ENCODE measurements around the gene GRID1. TPM values are rescaled to one million over a fixed set of nuclear protein-coding genes. Genes with fewer than 3 reads are reported as not detected.

Gene GRID1
- total RNA-seq, 1 donor from 2014 or later, result 0.75 TPM

- Histone ChIP-seq H3K27ac (ENCODE audit: low read depth, low read length) (no peak overlapping the region), H3K9me3 (ENCODE audit: insufficient read depth, low read depth, low read length) (peaks cover 5% of the 10 kb centered on the region), H3K79me2 (ENCODE audit: insufficient read depth, low read length) (no peaks in the 10 kb centered on the region), H3K4me3 (ENCODE audit: insufficient read depth, low read depth, low read length) (no peak overlapping the region), H3K36me3 (ENCODE audit: insufficient read depth, low read length) (no peaks in the 10 kb centered on the region), H2AFZ (ENCODE audit: low read depth, low read length) (no peak overlapping the region), H3K27me3 (ENCODE audit: insufficient read depth, low read length) (no peaks in the 10 kb centered on the region), H3K4me2 (ENCODE audit: low read length) (no peak overlapping the region), H3K4me1 (ENCODE audit: insufficient read depth, low read length) (no peaks in the 10 kb centered on the region), H4K20me1 (ENCODE audit: insufficient read depth, low read length) (no peaks in the 10 kb centered on the region), H3K9ac (ENCODE audit: low read length) (no peak overlapping the region)
- Mint-ChIP-seq H3K27me3 (ENCODE audit: low read depth, unreplicated experiment) (no peaks in the 10 kb centered on the region), H3K4me1 (ENCODE audit: low read depth, unreplicated experiment) (no peaks in the 10 kb centered on the region), H3K27ac (ENCODE audit: unreplicated experiment) (no peak overlapping the region), H3K9me3 (ENCODE audit: unreplicated experiment) (peaks cover 2% of the 10 kb centered on the region), H3K36me3 (ENCODE audit: low read depth, unreplicated experiment) (no peaks in the 10 kb centered on the region), H3K4me3 (ENCODE audit: unreplicated experiment) (no peak overlapping the region)
- no peak for FAIRE-seq
- DNase-seq (ENCODE audit: low read depth), result no peak
- TF ChIP-seq, protein P1, sequence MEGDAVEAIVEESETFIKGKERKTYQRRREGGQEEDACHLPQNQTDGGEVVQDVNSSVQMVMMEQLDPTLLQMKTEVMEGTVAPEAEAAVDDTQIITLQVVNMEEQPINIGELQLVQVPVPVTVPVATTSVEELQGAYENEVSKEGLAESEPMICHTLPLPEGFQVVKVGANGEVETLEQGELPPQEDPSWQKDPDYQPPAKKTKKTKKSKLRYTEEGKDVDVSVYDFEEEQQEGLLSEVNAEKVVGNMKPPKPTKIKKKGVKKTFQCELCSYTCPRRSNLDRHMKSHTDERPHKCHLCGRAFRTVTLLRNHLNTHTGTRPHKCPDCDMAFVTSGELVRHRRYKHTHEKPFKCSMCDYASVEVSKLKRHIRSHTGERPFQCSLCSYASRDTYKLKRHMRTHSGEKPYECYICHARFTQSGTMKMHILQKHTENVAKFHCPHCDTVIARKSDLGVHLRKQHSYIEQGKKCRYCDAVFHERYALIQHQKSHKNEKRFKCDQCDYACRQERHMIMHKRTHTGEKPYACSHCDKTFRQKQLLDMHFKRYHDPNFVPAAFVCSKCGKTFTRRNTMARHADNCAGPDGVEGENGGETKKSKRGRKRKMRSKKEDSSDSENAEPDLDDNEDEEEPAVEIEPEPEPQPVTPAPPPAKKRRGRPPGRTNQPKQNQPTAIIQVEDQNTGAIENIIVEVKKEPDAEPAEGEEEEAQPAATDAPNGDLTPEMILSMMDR (IDR thresholded peaks at IDR 0.05; ENCODE audit: insufficient read depth, low read depth, low read length), result no peak
- no peak for TF ChIP-seq EZH2 (IDR thresholded peaks at IDR 0.05; ENCODE audit: insufficient read depth, low read length)
These were observed 642.4 kb downstream of the GRID1 start for GRCh38 chr10:85724215-85724614.

- TF ChIP-seq, protein P1 (IDR thresholded peaks at IDR 0.05; ENCODE audit: insufficient read depth, low read depth, low read length), result no peak
- no peak for TF ChIP-seq EZH2 (IDR thresholded peaks at IDR 0.05; ENCODE audit: insufficient read depth, low read length)
- no peak overlapping the region for H3K4me2 ChIP-seq (ENCODE audit: low read length)
- peaks cover 2% of the 10 kb centered on the region for H3K9me3 Mint-ChIP-seq (ENCODE audit: unreplicated experiment)
- no peaks in the 10 kb centered on the region for H3K36me3 Mint-ChIP-seq (ENCODE audit: low read depth, unreplicated experiment)
- H3K27me3 Mint-ChIP-seq (ENCODE audit: low read depth, unreplicated experiment), result no peaks in the 10 kb centered on the region
- H3K36me3 ChIP-seq (ENCODE audit: insufficient read depth, low read length), result no peaks in the 10 kb centered on the region
- no peaks in the 10 kb centered on the region for H4K20me1 ChIP-seq (ENCODE audit: insufficient read depth, low read length)
- no peaks in the 10 kb centered on the region for H3K9me3 ChIP-seq (ENCODE audit: insufficient read depth, low read depth, low read length)
- no peaks in the 10 kb centered on the region for H3K27me3 ChIP-seq (ENCODE audit: insufficient read depth, low read length)
- no peak overlapping the region for H2AFZ ChIP-seq (ENCODE audit: low read depth, low read length)
- no peaks in the 10 kb centered on the region for H3K4me1 Mint-ChIP-seq (ENCODE audit: low read depth, unreplicated experiment)
- no peak overlapping the region for H3K4me3 Mint-ChIP-seq (ENCODE audit: unreplicated experiment)
- H3K27ac Mint-ChIP-seq (ENCODE audit: unreplicated experiment), result no peak overlapping the region
- no peak for DNase-seq (ENCODE audit: low read depth)
- H3K79me2 ChIP-seq (ENCODE audit: insufficient read depth, low read length), result no peaks in the 10 kb centered on the region
- no peaks in the 10 kb centered on the region for H3K4me1 ChIP-seq (ENCODE audit: insufficient read depth, low read length)
- no peak overlapping the region for H3K27ac ChIP-seq (ENCODE audit: low read depth, low read length)
- FAIRE-seq, result no peak
- no peak overlapping the region for H3K4me3 ChIP-seq (ENCODE audit: insufficient read depth, low read depth, low read length)
- no peak overlapping the region for H3K9ac ChIP-seq (ENCODE audit: low read length)
These were observed 645.5 kb downstream of the GRID1 start for GRCh38 chr10:85720931-85721590.

- no peaks in the 10 kb centered on the region for H3K4me1 Mint-ChIP-seq (ENCODE audit: low read depth, unreplicated experiment)
- H3K4me2 ChIP-seq (ENCODE audit: low read length), result no peak overlapping the region
- no peak for FAIRE-seq
These were observed 647.2 kb downstream of the GRID1 start for GRCh38 chr10:85719408-85719807.

More at GRCh38 chr10:85719408-85719807, 647.2 kb downstream of the GRID1 start:
- Histone ChIP-seq H3K27me3 (ENCODE audit: insufficient read depth, low read length) (no peaks in the 10 kb centered on the region), H3K36me3 (ENCODE audit: insufficient read depth, low read length) (no peaks in the 10 kb centered on the region), H2AFZ (ENCODE audit: low read depth, low read length) (no peak overlapping the region), H3K9me3 (ENCODE audit: insufficient read depth, low read depth, low read length) (no peaks in the 10 kb centered on the region), H3K79me2 (ENCODE audit: insufficient read depth, low read length) (no peaks in the 10 kb centered on the region), H3K27ac (ENCODE audit: low read depth, low read length) (no peak overlapping the region), H3K4me3 (ENCODE audit: insufficient read depth, low read depth, low read length) (no peak overlapping the region), H3K9ac (ENCODE audit: low read length) (no peak overlapping the region), H3K4me1 (ENCODE audit: insufficient read depth, low read length) (no peaks in the 10 kb centered on the region), H4K20me1 (ENCODE audit: insufficient read depth, low read length) (no peaks in the 10 kb centered on the region)
- DNase-seq (ENCODE audit: low read depth), result no peak
- Mint-ChIP-seq H3K27me3 (ENCODE audit: low read depth, unreplicated experiment) (no peaks in the 10 kb centered on the region), H3K4me3 (ENCODE audit: unreplicated experiment) (no peak overlapping the region), H3K27ac (ENCODE audit: unreplicated experiment) (no peak overlapping the region), H3K9me3 (ENCODE audit: unreplicated experiment) (no peaks in the 10 kb centered on the region), H3K36me3 (ENCODE audit: low read depth, unreplicated experiment) (no peaks in the 10 kb centered on the region)
- TF ChIP-seq EZH2 (IDR thresholded peaks at IDR 0.05; ENCODE audit: insufficient read depth, low read length), result no peak
- TF ChIP-seq, protein P1 (IDR thresholded peaks at IDR 0.05; ENCODE audit: insufficient read depth, low read depth, low read length), result no peak
